HG03442 (cell line): Measurements from ENCODE around the gene FST.

Experiments
- ATAC-seq: cut with Tn5 transposase; IDR thresholded peaks from one replicate; pipeline ENCODE4 v1.9.1; 2021; ENCODE audit warnings: mild to moderate bottlenecking, moderate library complexity; ENCODE audit not compliant: unreplicated experiment

FST gene

GRCh38 chr5:53472720-53473510, 7.5 kb upstream of the FST start:
- ATAC-seq, result no peak

- ATAC-seq, result no peak
Observed at GRCh38 chr5:53473633-53474032, 6.8 kb upstream of the FST start.

- no peak for ATAC-seq
Observed at GRCh38 chr5:53475320-53475719, 5.1 kb upstream of the FST start.

GRCh38 chr5:53476019-53476418, 4.4 kb upstream of the FST start:
- ATAC-seq, result no peak

- no peak for ATAC-seq
Observed at GRCh38 chr5:53476531-53477480, 3.6 kb upstream of the FST start.

- ATAC-seq, result peak; percentile 42
Observed at GRCh38 chr5:53478411-53479044, 1.9 kb upstream of the FST start.

GRCh38 chr5:53479045-53479589, 1.3 kb upstream of the FST start:
- no peak for ATAC-seq

GRCh38 chr5:53479590-53480415, 626 bp upstream of the FST start:
- ATAC-seq, result no peak

- no peak for ATAC-seq
Observed at GRCh38 chr5:53481159-53481886, 894 bp downstream of the FST start.

- peak; percentile 49 for ATAC-seq
Observed at GRCh38 chr5:53481887-53482716, 1.7 kb downstream of the FST start.

- ATAC-seq, result no peak
Observed at GRCh38 chr5:53482717-53483638, 2.5 kb downstream of the FST start.

GRCh38 chr5:53487436-53487835, 7.0 kb downstream of the FST start:
- ATAC-seq, result no peak

GRCh38 chr5:53488195-53488722, 7.8 kb downstream of the FST start:
- no peak for ATAC-seq

- no peak for ATAC-seq
Observed at GRCh38 chr5:53490747-53491146, 10.3 kb downstream of the FST start.

- ATAC-seq, result no peak
Observed at GRCh38 chr5:53501054-53501453, 20.6 kb downstream of the FST start.

- no peak for ATAC-seq
Observed at GRCh38 chr5:53503562-53504218, 23.3 kb downstream of the FST start.

GRCh38 chr5:53507013-53507412, 26.6 kb downstream of the FST start:
- no peak for ATAC-seq
